Measurements from ENCODE around the gene ZNF254.
"Not testable (repeated sequence)": the region's sequence is repeated elsewhere in the genome, so short reads cannot be mapped to it uniquely, and the experiment has no call there.

ZNF254 gene

DNA sequence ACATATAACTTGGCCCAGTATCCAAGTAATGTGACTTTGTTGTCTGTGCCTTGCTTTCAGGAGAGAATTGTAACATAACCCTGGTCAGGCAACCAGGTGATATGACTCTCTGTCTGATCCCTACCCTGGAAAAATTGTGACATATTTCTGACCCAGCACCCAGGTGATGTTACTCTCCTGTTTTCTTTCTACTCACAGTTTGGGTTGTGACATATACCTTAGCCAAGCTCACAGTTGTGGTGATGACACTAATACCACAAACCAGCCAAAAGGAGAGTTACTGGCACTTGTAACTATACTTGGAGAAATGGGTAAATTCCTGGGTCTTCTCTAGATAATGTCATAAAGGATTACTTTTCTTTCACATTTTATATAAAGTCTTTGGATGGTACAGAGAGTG lies 14.3 kb upstream of the ZNF254 start:
- no peak for DNase-seq (ENCODE audit: low spot score)

DNA sequence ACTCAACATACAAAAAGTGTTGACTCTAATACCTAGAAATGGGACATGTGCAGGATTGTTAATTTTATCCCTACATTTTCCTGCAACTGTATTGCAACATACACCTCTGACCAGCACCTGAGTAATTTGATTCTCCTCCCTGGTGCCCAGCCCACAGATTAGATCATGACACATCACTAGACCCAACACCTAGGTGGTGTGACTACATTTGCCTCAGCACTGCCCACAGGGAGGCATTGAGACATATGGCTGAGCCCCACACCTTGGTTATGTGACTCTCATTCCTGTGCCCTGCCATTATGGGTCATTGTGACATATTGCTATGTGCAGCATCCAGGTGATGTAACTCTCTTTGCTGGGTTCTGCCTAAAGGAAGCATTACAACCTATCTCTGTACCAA lies 13.2 kb upstream of the ZNF254 start:
- DNase-seq (ENCODE audit: low spot score), result no peak

DNA sequence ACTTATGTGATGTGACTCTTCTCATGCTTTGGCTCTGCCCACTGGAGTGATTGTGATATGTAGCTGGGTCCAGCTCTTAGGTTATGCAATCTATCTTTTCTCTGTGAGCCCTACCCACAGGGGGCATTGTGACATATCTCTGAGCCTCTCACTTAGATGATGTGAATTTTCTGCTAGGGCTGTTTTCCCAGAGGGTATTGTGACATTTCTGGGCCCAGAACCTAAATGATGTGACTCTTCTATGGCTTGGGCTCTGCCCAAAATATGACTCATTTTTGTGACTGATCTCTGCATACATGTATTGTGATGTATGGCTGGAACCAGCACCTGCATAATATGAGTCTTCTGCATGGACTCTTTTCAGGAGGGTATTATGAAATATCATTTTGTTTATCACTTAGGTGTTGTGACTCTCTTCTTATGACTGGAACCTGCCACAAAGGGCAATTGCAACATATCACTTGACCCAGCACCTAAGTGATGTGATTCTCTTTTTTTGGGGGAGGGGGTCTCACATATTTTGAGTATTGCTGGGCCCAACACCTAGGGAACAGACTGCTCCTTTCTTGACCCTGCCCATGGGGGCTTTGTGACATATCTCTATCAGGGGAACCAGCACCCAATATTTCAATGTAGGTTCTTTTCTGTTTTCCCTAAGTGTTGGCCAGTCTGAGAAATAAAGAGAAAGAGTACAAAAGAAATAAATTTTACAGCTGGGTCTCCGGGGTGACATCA lies 12.1 kb upstream of the ZNF254 start:
- DNase-seq (ENCODE audit: low spot score), result no peak

DNA sequence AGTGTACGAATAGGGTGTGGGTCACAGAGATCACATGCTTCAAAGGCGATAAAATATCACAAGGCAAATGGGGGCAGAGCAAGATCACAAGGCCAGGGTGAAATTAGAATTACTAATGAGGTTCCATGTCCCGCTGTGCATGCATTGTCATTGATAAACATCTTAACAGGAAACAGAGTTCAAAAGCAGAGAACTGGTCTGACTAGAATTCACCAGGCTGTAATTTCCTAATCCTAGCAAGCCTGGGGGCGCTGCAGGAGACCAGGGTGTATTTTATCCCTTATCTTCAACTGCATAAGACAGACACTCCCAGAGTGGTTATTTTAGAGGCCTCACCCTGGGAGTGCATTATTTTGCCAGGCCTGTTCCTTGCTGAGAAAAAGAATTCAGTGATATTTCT lies 11.5 kb upstream of the ZNF254 start:
- DNase-seq (ENCODE audit: low spot score), result not testable (repeated sequence)

DNA sequence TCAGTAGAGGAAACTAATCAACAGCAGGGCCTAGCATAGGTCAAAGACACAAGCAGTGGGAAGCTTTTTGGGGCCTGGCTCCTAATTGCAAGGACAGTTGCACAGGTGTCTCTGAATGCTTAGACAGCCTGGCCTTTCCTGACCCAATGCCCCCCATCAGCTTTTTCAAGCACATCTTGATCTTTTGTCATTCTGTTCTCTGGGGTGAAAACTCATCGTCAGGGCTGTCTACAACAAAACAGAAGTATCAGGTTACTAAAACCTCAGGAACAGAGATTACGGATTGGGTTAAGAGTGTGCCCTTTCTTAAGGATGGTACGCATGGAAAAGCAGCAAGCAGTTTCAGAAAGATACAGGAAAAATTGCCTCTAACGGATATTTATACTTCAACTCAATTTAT lies 8.3 kb upstream of the ZNF254 start:
- DNase-seq (ENCODE audit: low spot score), result no peak

DNA sequence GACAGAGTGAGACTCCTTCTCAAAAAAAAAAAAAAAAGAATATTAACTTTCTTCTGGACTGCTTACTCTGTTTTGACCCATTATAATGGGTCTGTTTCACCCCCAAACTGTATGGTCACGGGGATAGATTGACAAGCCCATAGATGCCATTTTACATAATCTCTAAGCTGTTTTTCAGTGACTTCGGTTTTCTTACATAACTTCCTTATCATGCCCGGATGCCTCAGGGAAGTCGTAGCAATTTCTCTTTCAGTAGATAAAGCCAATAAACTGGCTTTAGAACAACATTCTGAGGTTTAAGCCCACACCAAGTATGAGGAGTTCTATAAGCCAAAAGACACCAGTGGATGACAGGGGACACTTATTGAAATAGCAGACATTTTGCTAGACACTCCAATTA lies 5.9 kb upstream of the ZNF254 start:
- DNase-seq (ENCODE audit: low spot score), result no peak

DNA sequence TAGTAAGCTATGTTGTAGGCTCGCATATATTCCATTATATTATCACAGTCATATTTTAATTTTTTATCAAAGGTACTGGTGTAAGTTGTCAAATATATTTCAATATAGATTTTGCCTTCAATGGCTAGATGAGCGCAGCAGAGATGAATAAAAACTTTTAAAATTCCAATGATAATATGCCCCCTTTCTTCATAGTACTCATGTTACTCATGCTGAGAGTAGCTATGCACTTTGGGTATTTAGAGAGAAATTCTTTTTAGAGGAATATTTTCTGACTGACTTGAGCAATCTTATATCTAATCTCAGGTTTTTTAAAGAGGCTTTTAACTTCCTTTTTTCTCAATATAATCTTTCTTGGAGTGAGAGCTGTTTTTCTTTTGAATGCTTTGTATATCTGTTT lies 11.4 kb downstream of the ZNF254 start:
- DNase-seq (ENCODE audit: low spot score), result no peak

DNA sequence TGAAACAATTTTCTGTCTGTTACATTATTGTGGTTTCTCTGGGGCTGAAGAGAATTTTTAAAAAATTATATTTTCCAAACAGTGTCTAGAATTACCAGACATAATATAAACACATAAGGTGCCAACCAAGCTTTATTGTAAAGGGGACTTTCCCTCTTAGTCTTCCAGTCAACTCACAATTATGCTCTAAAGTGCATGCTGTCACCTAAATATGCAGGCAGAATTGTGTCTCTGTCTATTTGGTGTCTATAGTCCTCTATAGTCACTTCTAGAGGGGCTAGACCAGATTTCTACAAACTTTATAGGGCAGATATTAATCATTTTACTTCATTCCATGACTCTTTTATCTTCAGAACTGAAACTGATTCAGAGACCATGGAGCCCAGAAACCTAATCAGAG lies 12.8 kb downstream of the ZNF254 start:
- no peak for DNase-seq (ENCODE audit: low spot score)

DNA sequence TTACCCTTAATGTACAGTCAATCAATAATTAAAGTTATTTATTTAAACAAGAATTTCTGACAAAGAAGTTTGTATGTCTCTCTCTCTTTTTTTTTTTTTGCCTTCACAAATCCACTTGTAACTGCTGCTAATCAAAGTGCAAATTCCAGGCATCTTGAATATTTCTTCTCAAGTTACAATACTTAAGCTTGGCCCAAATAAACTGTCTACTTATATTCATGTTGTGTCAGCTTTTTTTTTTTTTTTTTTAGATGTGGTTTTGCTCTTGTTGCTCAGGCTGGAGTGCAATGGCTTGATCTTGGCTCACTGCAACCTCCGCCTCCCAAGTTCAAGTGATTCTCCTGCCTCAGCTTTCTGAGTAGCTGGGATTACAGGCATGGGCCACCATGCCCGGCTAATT lies 13.6 kb downstream of the ZNF254 start:
- not testable (repeated sequence) for DNase-seq (ENCODE audit: low spot score)

DNA sequence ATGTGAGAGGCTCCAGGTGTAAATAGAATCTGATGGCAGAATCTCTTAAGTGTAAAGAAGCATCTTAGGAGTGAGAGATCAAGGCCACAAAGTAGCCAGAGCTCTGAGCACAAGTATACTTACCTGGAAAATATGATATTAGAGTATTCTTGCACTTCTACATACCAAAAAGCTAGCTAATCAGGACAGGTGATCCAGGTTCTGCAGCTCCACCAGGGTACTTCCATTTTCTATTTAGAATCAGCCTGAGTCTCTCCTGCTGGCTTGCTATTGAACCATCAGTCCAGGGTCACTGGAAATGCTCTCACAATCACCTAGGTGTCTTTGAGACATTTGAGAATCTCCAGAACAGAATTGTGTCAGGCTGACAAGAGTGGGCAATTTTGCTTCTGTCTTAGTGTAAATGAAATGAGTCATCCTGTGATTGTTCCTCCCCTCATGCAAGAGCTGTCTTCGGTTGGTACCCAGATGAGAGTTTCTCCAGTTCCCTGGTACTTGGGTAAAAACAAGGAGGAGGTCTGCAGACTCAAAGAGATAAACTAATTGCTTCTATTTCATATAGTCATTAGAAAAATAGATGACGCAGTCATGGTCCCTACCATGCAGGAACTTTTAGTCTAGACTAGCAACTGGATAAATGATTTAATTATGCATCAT lies 14.6 kb downstream of the ZNF254 start:
- DNase-seq (ENCODE audit: low spot score), result no peak

DNA sequence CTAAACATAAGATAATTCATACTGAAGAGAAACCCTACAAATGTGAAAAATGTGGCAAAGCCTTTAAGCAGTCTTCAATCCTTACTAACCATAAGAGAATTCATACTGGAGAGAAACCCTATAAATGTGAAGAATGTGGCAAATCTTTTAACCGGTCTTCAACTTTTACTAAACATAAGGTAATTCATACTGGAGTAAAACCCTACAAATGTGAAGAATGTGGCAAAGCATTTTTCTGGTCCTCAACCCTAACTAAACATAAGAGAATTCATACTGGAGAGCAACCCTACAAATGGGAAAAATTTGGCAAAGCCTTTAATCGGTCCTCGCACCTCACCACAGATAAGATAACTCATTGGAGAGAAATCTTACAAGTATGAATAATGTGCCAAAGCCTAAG lies 40.6 kb downstream of the ZNF254 start:
- no peak for DNase-seq (ENCODE audit: low spot score)

DNA sequence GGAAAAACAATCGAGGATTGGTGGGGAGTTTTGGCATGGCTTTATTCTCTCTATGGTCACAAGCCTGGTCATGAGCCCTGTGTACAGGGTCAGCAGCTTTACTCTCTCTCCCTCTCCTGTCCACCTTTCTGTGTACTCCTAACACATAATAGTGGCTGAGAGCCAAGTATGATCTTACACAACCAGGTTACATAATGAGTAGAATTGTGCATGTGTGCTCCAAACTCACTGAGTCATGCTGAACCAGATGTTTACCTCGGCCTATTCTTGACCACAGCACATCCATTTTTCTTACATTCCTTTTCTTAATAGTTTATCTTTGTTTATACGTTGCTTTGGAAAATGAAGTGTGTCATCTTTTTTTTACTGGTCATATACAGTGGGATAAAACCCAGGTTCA lies 53.1 kb downstream of the ZNF254 start:
- DNase-seq (ENCODE audit: low spot score), result no peak

DNA sequence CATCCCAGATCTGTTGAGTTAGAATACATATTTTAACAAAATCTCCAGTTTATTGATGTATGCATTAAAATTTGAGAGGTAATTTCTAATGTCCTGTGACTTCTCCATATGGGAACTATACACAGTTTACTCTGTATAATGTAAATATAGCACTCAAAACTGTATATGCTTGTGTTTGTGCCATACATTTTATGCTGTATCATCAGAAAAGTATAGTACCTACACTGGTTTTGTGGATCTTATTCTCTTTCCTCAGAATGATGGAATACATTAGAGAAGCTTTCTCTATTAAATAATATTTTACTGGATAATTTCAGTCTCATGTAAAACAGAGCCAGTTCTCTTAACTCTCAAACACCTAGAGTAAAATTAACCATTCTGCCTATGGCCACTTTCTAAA lies 53.6 kb downstream of the ZNF254 start:
- no peak for DNase-seq (ENCODE audit: low spot score)

DNA sequence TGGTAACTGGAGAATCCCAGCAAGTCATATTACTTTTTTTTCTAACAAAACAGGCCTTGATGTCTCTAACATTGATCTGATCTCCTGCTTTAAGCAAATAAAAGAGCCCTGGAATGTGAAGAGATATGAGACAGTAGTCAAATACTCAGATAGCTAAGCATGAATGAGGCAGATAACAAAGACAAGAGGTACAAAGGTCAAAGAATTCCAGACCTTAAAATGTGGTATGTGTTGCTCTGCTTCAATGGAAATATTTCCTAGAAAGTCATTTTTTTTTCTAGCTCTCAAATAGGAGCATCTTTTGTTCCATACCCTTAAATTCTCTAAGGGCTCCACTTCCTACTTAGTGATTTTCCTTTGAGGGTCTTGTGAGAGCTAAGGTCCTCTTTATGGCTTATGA lies 54.6 kb downstream of the ZNF254 start:
- no peak for DNase-seq (ENCODE audit: low spot score)

DNA sequence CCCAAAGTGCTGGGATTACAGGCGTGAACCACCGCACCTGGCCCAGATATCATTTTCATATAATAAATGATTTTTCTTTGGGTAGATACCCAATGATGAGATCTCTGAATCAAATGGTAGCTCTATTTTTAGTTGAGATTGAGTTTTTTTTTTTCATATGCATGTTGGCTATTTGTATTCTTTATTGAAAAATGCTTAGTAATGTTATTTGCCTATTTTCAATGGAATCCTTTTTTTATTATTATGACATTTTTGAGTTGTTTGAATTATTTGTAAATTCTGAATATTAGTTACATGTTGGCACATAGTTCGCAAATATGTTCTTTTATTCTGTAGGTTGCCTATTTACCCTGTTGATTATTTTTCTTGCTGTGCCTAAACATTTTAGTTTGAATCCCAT lies 55.8 kb downstream of the ZNF254 start:
- DNase-seq (ENCODE audit: low spot score), result no peak

DNA sequence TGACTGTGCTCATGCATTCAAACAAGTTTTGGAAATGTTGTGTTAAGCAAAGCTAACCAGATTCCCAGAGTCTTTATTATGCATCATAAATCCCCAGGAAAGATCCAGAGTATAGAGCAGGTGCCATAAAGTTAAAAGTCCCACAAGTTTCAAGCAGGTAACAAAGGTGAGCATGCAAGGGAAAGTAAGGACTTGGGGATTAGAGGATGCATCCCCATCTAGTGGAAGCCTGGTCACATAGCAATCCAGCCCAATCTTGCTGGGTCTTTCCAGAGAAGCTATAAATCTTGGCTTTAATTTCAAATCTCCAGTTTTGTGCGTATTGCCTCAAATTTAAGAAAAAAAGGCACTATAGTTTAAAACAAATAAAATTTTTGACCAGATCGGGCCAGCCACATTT lies 72.7 kb downstream of the ZNF254 start:
- peak; percentile 8 for DNase-seq (ENCODE audit: low spot score)

DNA sequence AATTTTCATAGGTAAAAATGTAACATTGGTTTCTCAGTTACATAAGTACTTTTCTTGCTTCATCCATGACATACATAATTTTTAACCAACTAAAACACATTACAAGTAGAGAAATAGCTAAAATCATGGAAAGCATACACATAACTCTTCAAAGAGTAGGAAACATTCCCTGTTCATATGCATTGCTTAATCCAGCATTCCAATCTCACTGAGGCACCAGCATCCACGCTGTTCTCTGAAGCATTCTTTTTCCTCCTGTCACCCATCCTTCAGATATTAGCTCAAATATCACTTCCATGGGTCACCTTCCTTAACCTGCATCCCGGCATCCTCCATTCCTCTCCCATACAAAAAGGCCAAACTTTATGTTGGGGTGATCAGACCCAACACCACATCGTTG lies 79.1 kb downstream of the ZNF254 start:
- DNase-seq (ENCODE audit: low spot score), result no peak

DNA sequence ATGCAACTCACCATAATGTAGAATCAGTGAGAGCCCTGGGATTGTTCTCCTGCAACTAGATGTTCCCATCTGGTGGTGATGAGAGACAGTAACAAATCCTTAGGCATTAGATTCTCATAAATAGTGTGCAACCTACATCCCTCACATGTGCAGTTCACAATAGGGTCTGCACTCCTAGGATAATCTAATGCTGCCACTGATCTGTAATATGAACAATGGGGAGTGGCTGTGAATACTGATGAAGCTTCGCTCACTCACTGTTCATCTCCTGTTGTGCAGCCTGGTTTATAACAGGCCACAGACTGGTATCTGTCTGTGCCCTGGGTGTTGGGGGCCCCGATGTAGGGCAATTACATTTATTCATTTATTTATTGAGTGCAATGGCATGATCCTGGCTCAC lies 86.9 kb downstream of the ZNF254 start:
- no peak for DNase-seq (ENCODE audit: low spot score)

DNA sequence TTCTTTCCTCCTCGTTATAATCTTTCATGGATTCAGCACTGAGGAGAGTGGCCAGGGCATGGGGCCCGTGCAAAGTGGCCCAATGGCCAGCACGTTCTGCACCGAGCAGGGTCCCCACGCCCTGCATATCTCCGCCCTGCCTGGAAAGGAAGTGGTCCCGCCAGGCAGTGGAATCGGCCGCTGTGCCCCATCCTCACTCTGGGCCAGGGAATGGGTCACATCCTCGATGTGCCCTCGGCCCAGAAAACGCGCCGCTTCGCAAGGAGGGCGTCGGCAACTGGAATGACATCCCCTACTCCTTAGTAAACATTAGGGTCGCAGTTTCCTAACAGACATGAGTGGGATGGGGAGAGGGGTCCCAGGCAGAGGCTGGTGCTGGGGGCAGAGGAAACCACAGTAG lies 90.7 kb downstream of the ZNF254 start:
- DNase-seq (ENCODE audit: low spot score), result no peak

DNA sequence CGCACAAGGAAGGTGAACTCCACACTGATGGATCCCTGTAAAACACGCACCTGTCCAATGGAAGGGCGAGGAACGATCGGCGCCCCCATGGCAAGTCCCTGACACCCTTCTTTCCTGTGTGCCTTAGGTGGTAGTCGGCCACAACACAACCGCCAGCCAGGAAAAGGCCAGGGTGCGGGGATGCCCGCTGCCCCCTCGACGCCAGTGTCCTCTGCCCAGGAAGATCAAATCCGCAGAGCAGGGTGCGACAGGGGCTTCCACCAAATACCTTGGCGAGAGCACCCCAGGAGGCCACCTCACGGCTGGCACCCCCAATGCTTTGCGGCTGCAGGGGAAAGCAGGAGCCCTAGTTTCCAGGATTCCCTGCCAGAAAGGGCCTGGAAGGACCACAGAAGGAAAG lies 91.2 kb downstream of the ZNF254 start:
- DNase-seq (ENCODE audit: low spot score), result no peak

Measured in AG20443 (cell line).